Kidney (tissue), 14 donors: Measurements from ENCODE around the gene TMEM121. TPM values are rescaled to one million over a fixed set of nuclear protein-coding genes. Genes with fewer than 3 reads are reported as not detected.
"Not testable (repeated sequence)": the region's sequence is repeated elsewhere in the genome, so short reads cannot be mapped to it uniquely, and the experiment has no call there.

Experiments used
- DNase-seq, 5 donors: peaks; one replicate each; pipeline ENCODE4 v3.0.0-alpha.2; 2013 to 2020
- FAIRE-seq: peaks from 2 replicates; lab custom pipeline; 2012; peaks lifted over from hg19 to GRCh38; lab: Jason Lieb, UNC
- H3K27ac ChIP-seq, 2 donors: one replicate each; pipeline ENCODE4 v1.7.0; 2013; ENCODE audit warnings: low read depth in 2 of 2, low read length in 2 of 2, inconsistent platforms in 1 of 2
- H3K27me3 ChIP-seq: one replicate; pipeline ENCODE4 v1.7.1; 2013; ENCODE audit warnings: low read length, inconsistent platforms; ENCODE audit not compliant: control insufficient read depth, insufficient read depth
- H3K36me3 ChIP-seq, 3 donors: one replicate each; pipeline versions ENCODE4 v1.7.0 to v1.7.1; 2013; ENCODE audit warnings: low read length in 3 of 3, control low read depth in 1 of 3, inconsistent platforms in 1 of 3; ENCODE audit not compliant: insufficient read depth in 3 of 3, control insufficient read depth in 2 of 3
- H3K4me1 ChIP-seq, 3 donors: one replicate each; pipeline versions ENCODE4 v1.7.0 to v1.7.1; 2013; ENCODE audit warnings: low read length in 3 of 3, inconsistent platforms in 1 of 3, low read depth in 1 of 3; ENCODE audit not compliant: control insufficient read depth in 2 of 3, insufficient read depth in 2 of 3
- H3K4me3 ChIP-seq, 3 donors: one replicate each; pipeline versions ENCODE4 v1.7.0 to v1.8.1; 2013; ENCODE audit warnings: low read length in 3 of 3, control low read depth in 1 of 3, inconsistent platforms in 1 of 3
- H3K9ac ChIP-seq, 3 donors: one replicate each; pipeline versions ENCODE4 v1.7.0 to v1.7.1; 2013; ENCODE audit warnings: low read length in 3 of 3, control low read depth in 1 of 3, inconsistent platforms in 1 of 3
- H3K9me3 ChIP-seq, 3 donors: one replicate each; pipeline versions ENCODE4 v1.7.0 to v1.7.1; 2013; ENCODE audit warnings: low read length in 3 of 3, control low read depth in 1 of 3, inconsistent platforms in 1 of 3; ENCODE audit not compliant: control insufficient read depth in 2 of 3, insufficient read depth in 1 of 3
- intact Hi-C: fragments of 100-400 bp; cut with DNase I; formaldehyde crosslinking; loops from one replicate; pipeline ENCODE4 v1.11.1; 2022
- polyA plus RNA-seq: library from polyadenylated mRNA; stranded (reverse); fragments of 350-450 nt; fragmentation: Illumina TruSeq; extraction: RNeasy Lipid Tissue Mini Kit (QIAGEN cat#74804); gene quantifications from one replicate; pipeline ENCODE4 v1.2.3, GENCODE V29; 2014; ENCODE audit warnings: low read depth, low replicate concordance; ENCODE audit not compliant: insufficient read depth
- total RNA-seq: library from RNA; stranded (reverse); fragmentation: NEBNext Ultra II Directional; extraction: Animal tissue kit (Norgen Biotek cat#: 25700); gene quantifications from one replicate; pipeline ENCODE4 v1.2.1, GENCODE V29; 2021
- TF ChIP-seq, protein P1 (sequence below): IDR thresholded peaks from 3 replicates; pipeline ENCODE4 v1.5.1; 2012; ENCODE audit warnings: mild to moderate bottlenecking, moderate library complexity, borderline replicate concordance; ENCODE audit not compliant: insufficient read depth; ENCODE audit errors: extremely low read depth
- donor health status: control.
- donor health status: control.
- donor health status: control.
- donor health status: control.
- donor health status: control.
- donor health status: DM: yes; HTN: yes; CAD: no.
- donor health status: Normal renal cell carcinoma (clear cell type).

TMEM121 gene
- total and polyA plus RNA-seq, 2 donors from 2014 or later, result 3.1 to 4.1 TPM

DNA sequence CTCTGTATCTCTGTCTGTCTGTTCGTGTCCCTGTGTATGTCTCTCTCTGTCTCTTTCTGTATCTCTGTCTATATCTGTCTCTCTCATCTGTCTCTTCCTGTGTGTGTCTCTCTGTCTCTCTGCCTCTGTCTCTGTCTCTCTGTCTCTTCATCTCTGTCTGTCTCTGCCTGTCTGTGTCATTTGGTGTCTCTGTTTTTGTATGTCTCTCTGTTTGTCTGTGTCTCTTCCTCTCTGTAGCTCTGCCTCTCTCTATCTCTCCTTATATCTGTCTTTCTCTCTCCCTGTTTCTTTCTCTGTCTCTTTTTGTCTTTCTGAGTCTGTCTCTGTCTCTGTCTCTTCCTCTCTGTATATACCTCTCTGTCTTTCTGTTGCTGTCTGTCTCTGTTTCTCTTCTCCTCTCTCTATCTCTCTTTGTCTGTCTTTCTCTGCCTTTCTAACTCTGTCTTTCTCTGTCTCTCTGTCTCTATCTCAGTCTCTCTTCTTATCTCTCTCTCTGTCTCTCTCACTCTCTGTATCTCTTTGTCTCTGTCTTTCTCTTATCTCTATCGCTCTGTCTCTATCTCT is 50.2 kb downstream of the TMEM121 start:
- DNase-seq (no peak), FAIRE-seq (no peak)
- TF ChIP-seq, protein P1, sequence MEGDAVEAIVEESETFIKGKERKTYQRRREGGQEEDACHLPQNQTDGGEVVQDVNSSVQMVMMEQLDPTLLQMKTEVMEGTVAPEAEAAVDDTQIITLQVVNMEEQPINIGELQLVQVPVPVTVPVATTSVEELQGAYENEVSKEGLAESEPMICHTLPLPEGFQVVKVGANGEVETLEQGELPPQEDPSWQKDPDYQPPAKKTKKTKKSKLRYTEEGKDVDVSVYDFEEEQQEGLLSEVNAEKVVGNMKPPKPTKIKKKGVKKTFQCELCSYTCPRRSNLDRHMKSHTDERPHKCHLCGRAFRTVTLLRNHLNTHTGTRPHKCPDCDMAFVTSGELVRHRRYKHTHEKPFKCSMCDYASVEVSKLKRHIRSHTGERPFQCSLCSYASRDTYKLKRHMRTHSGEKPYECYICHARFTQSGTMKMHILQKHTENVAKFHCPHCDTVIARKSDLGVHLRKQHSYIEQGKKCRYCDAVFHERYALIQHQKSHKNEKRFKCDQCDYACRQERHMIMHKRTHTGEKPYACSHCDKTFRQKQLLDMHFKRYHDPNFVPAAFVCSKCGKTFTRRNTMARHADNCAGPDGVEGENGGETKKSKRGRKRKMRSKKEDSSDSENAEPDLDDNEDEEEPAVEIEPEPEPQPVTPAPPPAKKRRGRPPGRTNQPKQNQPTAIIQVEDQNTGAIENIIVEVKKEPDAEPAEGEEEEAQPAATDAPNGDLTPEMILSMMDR, result no peak
- H3K4me3 ChIP-seq, result no peak overlapping the region
- intact Hi-C loops, result no loop called here
- no peak overlapping the region for H3K27ac ChIP-seq
- no peaks in the 10 kb centered on the region for H3K9me3 ChIP-seq
- no peaks in the 10 kb centered on the region for H3K36me3 ChIP-seq
- no peaks in the 10 kb centered on the region for H3K4me1 ChIP-seq
- H3K9ac ChIP-seq, result no peak overlapping the region
- H3K27me3 ChIP-seq, result no peaks in the 10 kb centered on the region

DNA sequence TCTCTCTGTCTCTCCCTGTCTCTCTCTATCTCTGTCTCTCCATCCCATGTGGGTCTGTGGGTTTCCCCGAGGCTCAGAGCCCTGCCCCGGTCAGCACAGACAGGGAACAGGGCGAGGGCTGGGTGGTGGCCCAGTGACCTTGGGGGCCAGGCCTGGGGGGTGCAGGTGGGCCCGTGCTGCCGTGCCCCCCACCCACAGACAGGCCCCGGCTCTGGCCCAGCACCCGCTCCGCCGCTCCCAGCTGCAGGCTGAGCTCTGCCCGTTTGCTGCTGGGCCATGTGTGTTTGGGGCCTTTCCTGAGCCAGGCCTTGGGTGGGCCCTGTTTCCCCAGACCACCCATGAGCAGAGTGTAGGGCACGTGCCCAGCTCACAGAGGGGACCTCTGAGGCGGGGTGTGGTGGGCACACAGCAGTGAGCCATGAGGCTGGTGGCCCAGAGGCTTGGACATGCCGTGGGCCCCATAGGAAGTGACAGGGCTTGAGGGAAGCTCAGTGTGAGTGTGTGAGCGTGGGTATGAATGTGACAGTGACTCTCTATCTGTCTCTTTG is 51.0 kb downstream of the TMEM121 start:
- no peak overlapping the region for H3K27ac ChIP-seq
- TF ChIP-seq, protein P1, result no peak
- H3K4me3 ChIP-seq, result no peak overlapping the region
- FAIRE-seq, result no peak
- no peak overlapping the region for H3K9ac ChIP-seq
- no peaks in the 10 kb centered on the region for H3K4me1 ChIP-seq
- H3K9me3 ChIP-seq, result no peaks in the 10 kb centered on the region
- no peaks in the 10 kb centered on the region for H3K27me3 ChIP-seq
- intact Hi-C loops, result no loop called here
- H3K36me3 ChIP-seq, result no peaks in the 10 kb centered on the region
- peak in 1 of 5 donors; percentile 56 for DNase-seq

DNA sequence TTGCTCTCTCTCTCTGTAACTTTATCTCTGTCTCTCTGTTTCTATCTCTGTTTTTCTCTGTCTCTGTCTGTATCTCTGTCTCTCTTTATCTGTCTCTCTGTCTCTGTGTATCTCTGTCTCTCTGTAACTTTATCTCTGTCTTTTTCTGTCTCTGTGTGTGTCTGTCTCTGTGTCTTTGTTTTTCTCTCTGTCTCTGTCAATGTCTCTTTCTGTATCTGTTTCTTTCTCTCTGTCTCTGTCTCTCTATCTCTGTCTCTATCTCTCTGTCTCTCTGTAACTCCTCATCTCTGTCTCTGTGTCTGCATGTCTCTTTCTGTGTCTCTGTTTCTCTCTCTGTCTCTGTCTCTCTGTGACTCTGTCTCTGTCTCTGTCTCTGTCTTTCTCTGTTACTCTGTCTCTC is 51.7 kb downstream of the TMEM121 start:
- Histone ChIP-seq H3K27ac (no peak overlapping the region), H3K9me3 (peaks cover 0 to 4% (median 0%) of the 10 kb centered on the region in 3 donors), H3K36me3 (no peaks in the 10 kb centered on the region), H3K4me1 (no peaks in the 10 kb centered on the region), H3K4me3 (no peak overlapping the region), H3K9ac (no peak overlapping the region), H3K27me3 (no peaks in the 10 kb centered on the region)
- TF ChIP-seq, protein P1, result no peak
- DNase-seq (no peak), FAIRE-seq (no peak)
- intact Hi-C loops, result no loop called here

DNA sequence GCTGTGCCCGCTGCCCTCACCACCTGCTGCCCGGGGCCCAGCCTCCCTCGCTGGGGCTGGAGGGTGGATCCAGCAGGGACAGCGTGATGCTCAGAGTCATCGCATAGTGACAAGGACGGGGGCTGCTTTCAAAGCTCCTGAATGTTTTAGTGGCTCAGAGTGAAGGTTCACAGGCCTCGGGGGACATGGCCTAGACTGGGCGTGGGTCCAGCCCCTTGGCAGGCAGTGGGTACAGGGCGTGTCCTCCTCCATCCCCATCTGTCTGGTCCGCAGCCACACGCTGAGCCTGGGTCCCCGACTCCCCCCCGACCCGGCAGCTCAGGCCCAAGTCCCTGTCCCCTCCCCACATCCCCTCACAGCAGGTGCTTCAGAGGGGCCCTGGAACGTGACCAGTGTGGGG is 52.8 kb downstream of the TMEM121 start:
- H3K27me3 ChIP-seq, H3K9ac ChIP-seq, H3K36me3 ChIP-seq, H3K4me3 ChIP-seq, H3K4me1 ChIP-seq, H3K9me3 ChIP-seq, intact Hi-C loops, H3K27ac ChIP-seq, DNase-seq, FAIRE-seq: not testable (repeated sequence)

Other genes starting within 250 kb of the TMEM121 start
- gene BRF1, start 225.6 kb upstream of the TMEM121 start, total RNA-seq, result 34.1 TPM
- 19.3 TPM for gene BRF1, start 225.6 kb upstream of the TMEM121 start, polyA plus RNA-seq
- 83.9 TPM for gene PACS2, start 211.8 kb upstream of the TMEM121 start, total RNA-seq
- gene PACS2, start 211.8 kb upstream of the TMEM121 start, polyA plus RNA-seq, result 35.7 TPM
- 3.3 TPM for gene TEX22, start 128.0 kb upstream of the TMEM121 start, total RNA-seq
- 1.5 TPM for gene TEX22, start 128.0 kb upstream of the TMEM121 start, polyA plus RNA-seq
- 112 TPM for gene MTA1, start 106.8 kb upstream of the TMEM121 start, total RNA-seq
- gene MTA1, start 106.8 kb upstream of the TMEM121 start, polyA plus RNA-seq, result 30.4 TPM
- 357 TPM for gene CRIP2, start 51.8 kb upstream of the TMEM121 start, total RNA-seq
- gene CRIP2, start 51.8 kb upstream of the TMEM121 start, polyA plus RNA-seq, result 338 TPM
- gene CRIP1, start 39.7 kb upstream of the TMEM121 start, total RNA-seq, result 381 TPM
- gene CRIP1, start 39.7 kb upstream of the TMEM121 start, polyA plus RNA-seq, result 272 TPM
- 13.2 TPM for gene TEDC1, start 35.3 kb upstream of the TMEM121 start, total RNA-seq
- gene TEDC1, start 35.3 kb upstream of the TMEM121 start, polyA plus RNA-seq, result 6.9 TPM